PC-3 (cell line): Measurements from ENCODE around the gene SMPD4. TPM values are rescaled to one million over a fixed set of nuclear protein-coding genes. Genes with fewer than 3 reads are reported as not detected.
A peak's percentile ranks its signal among the peaks of the same experiment; 100 is the strongest.
"Not testable (repeated sequence)": the region's sequence is repeated elsewhere in the genome, so short reads cannot be mapped to it uniquely, and the experiment has no call there.

ENCODE experiments used
- ATAC-seq: fragments of 200-7000 bp; cut with Tn5 transposase; 2 replicates; pipeline ENCODE4 v1.9.1; 2020; ENCODE audit warnings: mild to moderate bottlenecking, moderate library complexity
- BruUV-seq: library from RNA; stranded (reverse); fragments of 400-500 nt; replicated peaks from 2 replicates; lab custom pipeline; 2021; lab: Mats Ljungman, UMichigan
- CTCF ChIA-PET: fragments of 300-600 bp; sonication (Branson Sonifier 250); formaldehyde crosslinking; loops from one replicate; lab custom pipeline; 2022; ENCODE audit warnings: antibody characterized with exemption; lab: Charles Lee
- POLR2A ChIA-PET: fragments of 300-600 bp; sonication (Branson Sonifier 250); formaldehyde crosslinking; loops from one replicate; lab custom pipeline; 2022; ENCODE audit warnings: antibody characterized with exemption; ENCODE audit not compliant: unreplicated experiment; lab: Charles Lee
- DNase-seq: peaks from one replicate; pipeline ENCODE4 v3.0.0-alpha.2; 2015
- H2AFZ ChIP-seq: fragments of 300-600 bp; sonication (generic); 2 replicates; pipeline ENCODE4 v1.6.0; 2016; ENCODE audit warnings: antibody characterized with exemption, low read length
- H3F3A ChIP-seq: fragments of 300-600 bp; sonication (generic); one replicate; pipeline ENCODE4 v1.6.0; 2017; ENCODE audit warnings: antibody characterized with exemption, low read length, control low read depth, mild to moderate bottlenecking; ENCODE audit not compliant: unreplicated experiment
- H3K27ac ChIP-seq: fragments of 300-600 bp; sonication (generic); 2 replicates; pipeline ENCODE4 v1.5.1; 2016; ENCODE audit warnings: mild to moderate bottlenecking, low read length
- H3K27me3 ChIP-seq: fragments of 300-600 bp; sonication (generic); 2 replicates; pipeline ENCODE4 v1.6.1; 2016; ENCODE audit warnings: low read length, mixed read lengths
- H3K36me3 ChIP-seq: fragments of 300-600 bp; sonication (generic); 2 replicates; pipeline ENCODE4 v1.6.1; 2016; ENCODE audit warnings: low read depth, mixed run types, low read length, mixed read lengths
- H3K4me1 ChIP-seq: fragments of 300-600 bp; sonication (generic); 2 replicates; pipeline ENCODE4 v1.5.1; 2016; ENCODE audit warnings: low read length; ENCODE audit not compliant: insufficient read depth
- H3K4me2 ChIP-seq: fragments of 300-600 bp; sonication (generic); 2 replicates; pipeline ENCODE4 v1.6.0; 2016; ENCODE audit warnings: low read length
- H3K4me3 ChIP-seq: fragments of 300-600 bp; sonication (generic); 2 replicates; pipeline ENCODE4 v1.5.1; 2016; ENCODE audit warnings: mild to moderate bottlenecking, low read length, mixed read lengths
- H3K79me2 ChIP-seq: fragments of 300-600 bp; sonication (generic); 2 replicates; pipeline ENCODE4 v1.6.1; 2017; ENCODE audit warnings: low read length, mixed read lengths
- H3K9ac ChIP-seq: fragments of 300-600 bp; sonication (generic); 2 replicates; pipeline ENCODE4 v1.6.0; 2016; ENCODE audit warnings: mild to moderate bottlenecking, low read length
- H3K9me2 ChIP-seq: fragments of 300-600 bp; sonication (generic); replicated peaks from 2 replicates; pipeline ENCODE4 v1.6.1; 2016; ENCODE audit warnings: mixed run types, low read length, mixed read lengths
- H3K9me3 ChIP-seq: fragments of 300-600 bp; sonication (generic); 2 replicates; pipeline ENCODE4 v1.6.1; 2016; ENCODE audit warnings: low read length, mixed read lengths
- H4K20me1 ChIP-seq: fragments of 300-600 bp; sonication (generic); 2 replicates; pipeline ENCODE4 v1.6.1; 2016; ENCODE audit warnings: low read length, mixed read lengths
- CTCF ChIP-seq: fragments of 300-600 bp; sonication (generic); conservative IDR thresholded peaks from 2 replicates; pipeline ENCODE4 v1.5.1; 2017; ENCODE audit warnings: antibody characterized with exemption, low read depth, mild to moderate bottlenecking, low read length
- EZH2 ChIP-seq: fragments of 300-600 bp; sonication (generic); IDR thresholded peaks from one replicate; pipeline ENCODE4 v1.6.1; 2017; ENCODE audit warnings: antibody characterized with exemption, mild to moderate bottlenecking, low read length; ENCODE audit not compliant: unreplicated experiment
- EZH2phosphoT487 ChIP-seq: fragments of 300-600 bp; sonication (generic); IDR thresholded peaks from 2 replicates; pipeline ENCODE4 v1.6.1; 2018; ENCODE audit warnings: mild to moderate bottlenecking, antibody characterized with exemption, low read length, borderline replicate concordance
- intact Hi-C: fragments of 100-400 bp; cut with micrococcal nuclease; formaldehyde crosslinking; loops from 2 replicates; pipeline ENCODE4 v1.9.0; 2023
- total RNA-seq: library from RNA; depleted of rRNA; stranded (reverse); fragments of >200 nt; gene quantifications from 2 replicates; pipeline ENCODE4 v1.2.3, GENCODE V29; 2014

Gene SMPD4
- total RNA-seq, 1 experiment from 2014 or later, result 64.4 TPM

GRCh38 chr2:130160131-130160530, 21.3 kb downstream of the SMPD4 start:
- no peaks in the 10 kb centered on the region for H3K9me2 ChIP-seq
- no peaks in the 10 kb centered on the region for H4K20me1 ChIP-seq
- DNase-seq, result no peak
- no peak for ATAC-seq
- BruUV-seq, result no TSS peak
- ChIA-PET POLR2A (no interaction called here), CTCF (no interaction called here)
- no peaks in the 10 kb centered on the region for H3K27me3 ChIP-seq
- intact Hi-C loops, result no loop called here
- H3K4me3 ChIP-seq, result no peak overlapping the region
- H3K9me3 ChIP-seq, result no peaks in the 10 kb centered on the region
- H3K4me1 ChIP-seq, result no peaks in the 10 kb centered on the region
- no peak overlapping the region for H2AFZ ChIP-seq
- no peak overlapping the region for H3K9ac ChIP-seq
- no peaks in the 10 kb centered on the region for H3K79me2 ChIP-seq
- H3K27ac ChIP-seq, result no peak overlapping the region
- H3F3A ChIP-seq, result no peaks in the 10 kb centered on the region
- TF ChIP-seq EZH2 (no peak), EZH2phosphoT487 (no peak), CTCF (no peak)
- no peak overlapping the region for H3K4me2 ChIP-seq
- H3K36me3 ChIP-seq, result peaks cover under 1% of the 10 kb centered on the region; the same call in 1 of the 2 replicates

- H3K9me3 ChIP-seq, H3K27ac ChIP-seq, BruUV-seq, H3K27me3 ChIP-seq, H3F3A ChIP-seq, H3K9me2 ChIP-seq, intact Hi-C loops, DNase-seq, H3K9ac ChIP-seq, CTCF ChIA-PET, H2AFZ ChIP-seq, H3K4me1 ChIP-seq, H3K79me2 ChIP-seq, ATAC-seq, POLR2A ChIA-PET, H3K4me3 ChIP-seq, H3K36me3 ChIP-seq, H3K4me2 ChIP-seq, H4K20me1 ChIP-seq: not testable (repeated sequence)
Measured at GRCh38 chr2:130159376-130159775, 22.0 kb downstream of the SMPD4 start.

GRCh38 chr2:130158631-130159030, 22.8 kb downstream of the SMPD4 start:
- Histone ChIP-seq H3K4me2 (no peak overlapping the region), H4K20me1 (no peaks in the 10 kb centered on the region), H3K79me2 (no peaks in the 10 kb centered on the region), H3F3A (no peaks in the 10 kb centered on the region), H3K27ac (no peak overlapping the region), H3K4me1 (no peaks in the 10 kb centered on the region), H3K9me2 (no peaks in the 10 kb centered on the region), H3K4me3 (no peak overlapping the region), H3K36me3 (no peaks in the 10 kb centered on the region), H2AFZ (no peak overlapping the region), H3K9ac (no peak overlapping the region), H3K27me3 (no peaks in the 10 kb centered on the region), H3K9me3 (no peaks in the 10 kb centered on the region)
- TF ChIP-seq EZH2phosphoT487 (no peak), EZH2 (no peak), CTCF (no peak)
- POLR2A ChIA-PET, result no interaction called here
- ATAC-seq, result no peak
- BruUV-seq, result no TSS peak
- intact Hi-C loops, result no loop called here
- DNase-seq, result no peak
- CTCF ChIA-PET, result no interaction called here

GRCh38 chr2:130157825-130158514, 23.4 kb downstream of the SMPD4 start:
- H3F3A ChIP-seq, H3K9me3 ChIP-seq, H3K9me2 ChIP-seq, H3K27ac ChIP-seq, H3K4me2 ChIP-seq, ATAC-seq, POLR2A ChIA-PET, H2AFZ ChIP-seq, H4K20me1 ChIP-seq, BruUV-seq, H3K9ac ChIP-seq, H3K4me3 ChIP-seq, H3K27me3 ChIP-seq, intact Hi-C loops, H3K79me2 ChIP-seq, DNase-seq, H3K4me1 ChIP-seq, H3K36me3 ChIP-seq: not testable (repeated sequence)
- CTCF ChIA-PET, result interaction anchor here (0.6 kb wide), 1 partner anchor 23 kb away, joined by 3 read pairs; no protein-coding TSS in a partner anchor

GRCh38 chr2:130157354-130157753, 24.0 kb downstream of the SMPD4 start:
- H3K4me1 ChIP-seq, H3F3A ChIP-seq, H2AFZ ChIP-seq, H3K9me2 ChIP-seq, POLR2A ChIA-PET, H3K27ac ChIP-seq, H4K20me1 ChIP-seq, H3K4me3 ChIP-seq, H3K9me3 ChIP-seq, H3K4me2 ChIP-seq, BruUV-seq, H3K9ac ChIP-seq, intact Hi-C loops, DNase-seq, H3K27me3 ChIP-seq, H3K36me3 ChIP-seq, H3K79me2 ChIP-seq: not testable (repeated sequence)
- CTCF ChIA-PET, result interaction anchor here (0.6 kb wide), 1 partner anchor 23 kb away, joined by 3 read pairs; no protein-coding TSS in a partner anchor
- ATAC-seq, result peak; percentile 11
